Activated naive CD4-positive, alpha-beta T cell treated with anti-CD3 and anti-CD28 coated beads, Interleukin-2, amount 50 U/mL, for 24 hours (primary cell): Measurements from ENCODE around the gene ZC3H13.

Experiments used
- H3K27ac Mint-ChIP-seq: one replicate; pipeline ENCODE4 v1.8.0; 2021; ENCODE audit warnings: mild to moderate bottlenecking, mixed read lengths
- H3K27me3 Mint-ChIP-seq: one replicate; pipeline ENCODE4 v1.8.0; 2021; ENCODE audit warnings: mixed read lengths
- H3K36me3 Mint-ChIP-seq: one replicate; pipeline ENCODE4 v1.8.0; 2021; ENCODE audit warnings: mixed read lengths
- H3K4me1 Mint-ChIP-seq: one replicate; pipeline ENCODE4 v1.8.0; 2021; ENCODE audit warnings: mixed read lengths
- H3K4me3 Mint-ChIP-seq: one replicate; pipeline ENCODE4 v1.8.0; 2021; ENCODE audit warnings: mild to moderate bottlenecking, mixed read lengths
- H3K9me3 Mint-ChIP-seq: one replicate; pipeline ENCODE4 v1.8.0; 2021; ENCODE audit warnings: mixed read lengths

Gene ZC3H13

GRCh38 chr13:46041419-46041839 is 11.1 kb downstream of the ZC3H13 start:
- Mint-ChIP-seq H3K4me3 (no peak overlapping the region), H3K27ac (no peak overlapping the region), H3K9me3 (no peaks in the 10 kb centered on the region), H3K27me3 (no peaks in the 10 kb centered on the region), H3K36me3 (peaks cover 15% of the 10 kb centered on the region), H3K4me1 (peaks cover 28% of the 10 kb centered on the region)

- H3K27ac Mint-ChIP-seq = no peak overlapping the region
- no peaks in the 10 kb centered on the region for H3K9me3 Mint-ChIP-seq
- peaks cover 30% of the 10 kb centered on the region for H3K4me1 Mint-ChIP-seq
- peaks cover 21% of the 10 kb centered on the region for H3K36me3 Mint-ChIP-seq
- H3K27me3 Mint-ChIP-seq = no peaks in the 10 kb centered on the region
- H3K4me3 Mint-ChIP-seq = no peak overlapping the region
Measured at GRCh38 chr13:46040763-46041162, 11.8 kb downstream of the ZC3H13 start.

- no peak overlapping the region for H3K4me3 Mint-ChIP-seq
- H3K27ac Mint-ChIP-seq = no peak overlapping the region
- H3K9me3 Mint-ChIP-seq = no peaks in the 10 kb centered on the region
- H3K36me3 Mint-ChIP-seq = peaks cover 29% of the 10 kb centered on the region
- peaks cover 29% of the 10 kb centered on the region for H3K4me1 Mint-ChIP-seq
- no peaks in the 10 kb centered on the region for H3K27me3 Mint-ChIP-seq
Measured at GRCh38 chr13:46039411-46040182, 12.9 kb downstream of the ZC3H13 start.

- Mint-ChIP-seq H3K36me3 (peaks cover 39% of the 10 kb centered on the region), H3K9me3 (no peaks in the 10 kb centered on the region)
Measured at GRCh38 chr13:46038296-46038695, 14.2 kb downstream of the ZC3H13 start.

GRCh38 chr13:46035066-46035465 is 17.5 kb downstream of the ZC3H13 start:
- H3K27me3 Mint-ChIP-seq = no peaks in the 10 kb centered on the region
- H3K36me3 Mint-ChIP-seq = peaks cover 59% of the 10 kb centered on the region

More at GRCh38 chr13:46038296-46038695, 14.2 kb downstream of the ZC3H13 start:
- peaks cover 34% of the 10 kb centered on the region for H3K4me1 Mint-ChIP-seq
- H3K27ac Mint-ChIP-seq = no peak overlapping the region
- H3K27me3 Mint-ChIP-seq = no peaks in the 10 kb centered on the region
- H3K4me3 Mint-ChIP-seq = no peak overlapping the region

GRCh38 chr13:46032341-46032740 is 20.2 kb downstream of the ZC3H13 start:
- Mint-ChIP-seq H3K27me3 (no peaks in the 10 kb centered on the region), H3K4me1 (peaks cover 67% of the 10 kb centered on the region), H3K9me3 (no peaks in the 10 kb centered on the region), H3K36me3 (peaks cover 61% of the 10 kb centered on the region), H3K4me3 (no peak overlapping the region), H3K27ac (no peak overlapping the region)

More at GRCh38 chr13:46035066-46035465, 17.5 kb downstream of the ZC3H13 start:
- no peaks in the 10 kb centered on the region for H3K9me3 Mint-ChIP-seq
- no peak overlapping the region for H3K27ac Mint-ChIP-seq
- H3K4me3 Mint-ChIP-seq = no peak overlapping the region
- H3K4me1 Mint-ChIP-seq = peaks cover 53% of the 10 kb centered on the region

GRCh38 chr13:46031581-46032263 is 20.8 kb downstream of the ZC3H13 start:
- Mint-ChIP-seq H3K4me3 (no peak overlapping the region), H3K36me3 (peaks cover 61% of the 10 kb centered on the region), H3K27ac (no peak overlapping the region), H3K27me3 (no peaks in the 10 kb centered on the region), H3K9me3 (no peaks in the 10 kb centered on the region), H3K4me1 (peaks cover 66% of the 10 kb centered on the region)

GRCh38 chr13:46025157-46025556 is 27.4 kb downstream of the ZC3H13 start:
- H3K4me3 Mint-ChIP-seq = no peak overlapping the region
- H3K27me3 Mint-ChIP-seq = no peaks in the 10 kb centered on the region
- H3K9me3 Mint-ChIP-seq = no peaks in the 10 kb centered on the region
- peaks cover 23% of the 10 kb centered on the region for H3K36me3 Mint-ChIP-seq
- no peak overlapping the region for H3K27ac Mint-ChIP-seq
- peaks cover 38% of the 10 kb centered on the region for H3K4me1 Mint-ChIP-seq

GRCh38 chr13:46022481-46022880 is 30.1 kb downstream of the ZC3H13 start:
- peaks cover 20% of the 10 kb centered on the region for H3K4me1 Mint-ChIP-seq
- peaks cover 16% of the 10 kb centered on the region for H3K36me3 Mint-ChIP-seq
- no peaks in the 10 kb centered on the region for H3K27me3 Mint-ChIP-seq
- H3K4me3 Mint-ChIP-seq = no peak overlapping the region
- H3K9me3 Mint-ChIP-seq = no peaks in the 10 kb centered on the region
- no peak overlapping the region for H3K27ac Mint-ChIP-seq

- Mint-ChIP-seq H3K9me3 (no peaks in the 10 kb centered on the region), H3K36me3 (peaks cover 19% of the 10 kb centered on the region), H3K4me3 (no peak overlapping the region), H3K27me3 (no peaks in the 10 kb centered on the region), H3K27ac (no peak overlapping the region), H3K4me1 (peaks cover 17% of the 10 kb centered on the region)
Measured at GRCh38 chr13:46016216-46016615, 36.3 kb downstream of the ZC3H13 start.

- no peaks in the 10 kb centered on the region for H3K9me3 Mint-ChIP-seq
- H3K27ac Mint-ChIP-seq = no peak overlapping the region
- no peaks in the 10 kb centered on the region for H3K27me3 Mint-ChIP-seq
- peaks cover 17% of the 10 kb centered on the region for H3K4me1 Mint-ChIP-seq
- H3K36me3 Mint-ChIP-seq = peaks cover 20% of the 10 kb centered on the region
- no peak overlapping the region for H3K4me3 Mint-ChIP-seq
Measured at GRCh38 chr13:46015366-46015765, 37.2 kb downstream of the ZC3H13 start.

GRCh38 chr13:46012404-46012803 is 40.1 kb downstream of the ZC3H13 start:
- Mint-ChIP-seq H3K27me3 (no peaks in the 10 kb centered on the region), H3K27ac (peak overlapping the region; percentile 24), H3K36me3 (peaks cover 22% of the 10 kb centered on the region), H3K4me3 (no peak overlapping the region), H3K9me3 (no peaks in the 10 kb centered on the region), H3K4me1 (peaks cover 13% of the 10 kb centered on the region)

GRCh38 chr13:46010148-46010547 is 42.4 kb downstream of the ZC3H13 start:
- Mint-ChIP-seq H3K4me1 (peaks cover 13% of the 10 kb centered on the region), H3K4me3 (no peak overlapping the region), H3K27me3 (no peaks in the 10 kb centered on the region), H3K27ac (no peak overlapping the region), H3K9me3 (no peaks in the 10 kb centered on the region), H3K36me3 (peaks cover 17% of the 10 kb centered on the region)

- Mint-ChIP-seq H3K4me3 (no peak overlapping the region), H3K36me3 (peaks cover 16% of the 10 kb centered on the region), H3K27me3 (no peaks in the 10 kb centered on the region), H3K27ac (no peak overlapping the region), H3K9me3 (no peaks in the 10 kb centered on the region), H3K4me1 (peaks cover 7% of the 10 kb centered on the region)
Measured at GRCh38 chr13:46008631-46009030, 43.9 kb downstream of the ZC3H13 start.

- Mint-ChIP-seq H3K4me1 (peaks cover 4% of the 10 kb centered on the region), H3K36me3 (peaks cover 25% of the 10 kb centered on the region), H3K4me3 (no peak overlapping the region), H3K27ac (no peak overlapping the region), H3K9me3 (no peaks in the 10 kb centered on the region), H3K27me3 (no peaks in the 10 kb centered on the region)
Measured at GRCh38 chr13:46006688-46007452, 45.7 kb downstream of the ZC3H13 start.

- Mint-ChIP-seq H3K27ac (no peak overlapping the region), H3K36me3 (peaks cover 35% of the 10 kb centered on the region), H3K4me3 (no peak overlapping the region), H3K9me3 (no peaks in the 10 kb centered on the region), H3K4me1 (peaks cover 4% of the 10 kb centered on the region), H3K27me3 (no peaks in the 10 kb centered on the region)
Measured at GRCh38 chr13:46004491-46004890, 48.1 kb downstream of the ZC3H13 start.
